ENCODE measurements around the gene BLOC1S3.

GRCh38 chr19:45138303-45138751 lies 40.3 kb upstream of the BLOC1S3 start:
- TF ChIP-seq FIP1L1 (IDR thresholded peaks at IDR 0.05; ENCODE audit: borderline replicate concordance, insufficient read depth, low read depth, low read length): no peak
- no peak for TF ChIP-seq ELF1 (CRISPR knock-in tag; IDR thresholded peaks at IDR 0.05)
- TF ChIP-seq, protein P1, sequence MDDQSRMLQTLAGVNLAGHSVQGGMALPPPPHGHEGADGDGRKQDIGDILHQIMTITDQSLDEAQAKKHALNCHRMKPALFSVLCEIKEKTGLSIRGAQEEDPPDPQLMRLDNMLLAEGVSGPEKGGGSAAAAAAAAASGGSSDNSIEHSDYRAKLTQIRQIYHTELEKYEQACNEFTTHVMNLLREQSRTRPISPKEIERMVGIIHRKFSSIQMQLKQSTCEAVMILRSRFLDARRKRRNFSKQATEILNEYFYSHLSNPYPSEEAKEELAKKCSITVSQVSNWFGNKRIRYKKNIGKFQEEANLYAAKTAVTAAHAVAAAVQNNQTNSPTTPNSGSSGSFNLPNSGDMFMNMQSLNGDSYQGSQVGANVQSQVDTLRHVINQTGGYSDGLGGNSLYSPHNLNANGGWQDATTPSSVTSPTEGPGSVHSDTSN (CRISPR knock-in tag; IDR thresholded peaks at IDR 0.05; ENCODE audit: borderline replicate concordance): no peak
- TF ChIP-seq, protein P2, sequence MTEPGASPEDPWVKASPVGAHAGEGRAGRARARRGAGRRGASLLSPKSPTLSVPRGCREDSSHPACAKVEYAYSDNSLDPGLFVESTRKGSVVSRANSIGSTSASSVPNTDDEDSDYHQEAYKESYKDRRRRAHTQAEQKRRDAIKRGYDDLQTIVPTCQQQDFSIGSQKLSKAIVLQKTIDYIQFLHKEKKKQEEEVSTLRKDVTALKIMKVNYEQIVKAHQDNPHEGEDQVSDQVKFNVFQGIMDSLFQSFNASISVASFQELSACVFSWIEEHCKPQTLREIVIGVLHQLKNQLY (CRISPR knock-in tag; IDR thresholded peaks at IDR 0.05): no peak
- TF ChIP-seq CHD2 (IDR thresholded peaks at IDR 0.05; ENCODE audit: low read depth, low read length): no peak
- TF ChIP-seq ZNF780A (CRISPR knock-in tag; IDR thresholded peaks at IDR 0.05): no peak
- TF ChIP-seq JUND (CRISPR knock-in tag; IDR thresholded peaks at IDR 0.05): no peak
- TF ChIP-seq NCOR1 (IDR thresholded peaks at IDR 0.05; ENCODE audit: borderline replicate concordance, low read length): no peak
- no peak for TF ChIP-seq HES4 (CRISPR knock-in tag; IDR thresholded peaks at IDR 0.05; ENCODE audit: borderline replicate concordance)
- TF ChIP-seq, protein P3, sequence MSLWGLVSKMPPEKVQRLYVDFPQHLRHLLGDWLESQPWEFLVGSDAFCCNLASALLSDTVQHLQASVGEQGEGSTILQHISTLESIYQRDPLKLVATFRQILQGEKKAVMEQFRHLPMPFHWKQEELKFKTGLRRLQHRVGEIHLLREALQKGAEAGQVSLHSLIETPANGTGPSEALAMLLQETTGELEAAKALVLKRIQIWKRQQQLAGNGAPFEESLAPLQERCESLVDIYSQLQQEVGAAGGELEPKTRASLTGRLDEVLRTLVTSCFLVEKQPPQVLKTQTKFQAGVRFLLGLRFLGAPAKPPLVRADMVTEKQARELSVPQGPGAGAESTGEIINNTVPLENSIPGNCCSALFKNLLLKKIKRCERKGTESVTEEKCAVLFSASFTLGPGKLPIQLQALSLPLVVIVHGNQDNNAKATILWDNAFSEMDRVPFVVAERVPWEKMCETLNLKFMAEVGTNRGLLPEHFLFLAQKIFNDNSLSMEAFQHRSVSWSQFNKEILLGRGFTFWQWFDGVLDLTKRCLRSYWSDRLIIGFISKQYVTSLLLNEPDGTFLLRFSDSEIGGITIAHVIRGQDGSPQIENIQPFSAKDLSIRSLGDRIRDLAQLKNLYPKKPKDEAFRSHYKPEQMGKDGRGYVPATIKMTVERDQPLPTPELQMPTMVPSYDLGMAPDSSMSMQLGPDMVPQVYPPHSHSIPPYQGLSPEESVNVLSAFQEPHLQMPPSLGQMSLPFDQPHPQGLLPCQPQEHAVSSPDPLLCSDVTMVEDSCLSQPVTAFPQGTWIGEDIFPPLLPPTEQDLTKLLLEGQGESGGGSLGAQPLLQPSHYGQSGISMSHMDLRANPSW (CRISPR knock-in tag; IDR thresholded peaks at IDR 0.05; ENCODE audit: borderline replicate concordance): no peak
- no peak for TF ChIP-seq SETDB1 (CRISPR knock-in tag; IDR thresholded peaks at IDR 0.05; ENCODE audit: borderline replicate concordance)
- TF ChIP-seq ZNF274 (CRISPR knock-in tag; IDR thresholded peaks at IDR 0.05): no peak

Data from HepG2 (cell line).